Vagina (tissue), 2 donors: ENCODE measurements around the gene SLC17A9.

ENCODE experiments used
- POLR2A ChIP-seq, 2 donors: fragments of 450-650 bp; IDR thresholded peaks; one replicate each; pipeline ENCODE4 v1.6.1; 2017; ENCODE audit warnings: antibody characterized with exemption in 2 of 2, mild to moderate bottlenecking in 2 of 2, moderate library complexity in 2 of 2
- POLR2AphosphoS5 ChIP-seq, 2 donors: sonication (generic); formaldehyde crosslinking; IDR thresholded peaks; one replicate each; pipeline ENCODE4 v1.9.0; 2017; ENCODE audit warnings: antibody characterized with exemption in 2 of 2, mild to moderate bottlenecking in 2 of 2, low read depth in 1 of 2; ENCODE audit not compliant: insufficient read depth in 1 of 2
- TF ChIP-seq, protein P1 (sequence below), 3 experiments: fragments of 450-650 bp in 2 of 3; fragments of 200-600 bp in 1 of 3; sonication (generic) in 1 of 3; IDR thresholded peaks; one replicate each; pipeline ENCODE4 v1.5.1; 2017 to 2019; ENCODE audit warnings: antibody characterized with exemption in 3 of 3, mild to moderate bottlenecking in 2 of 3, moderate library complexity in 2 of 3

DNA sequence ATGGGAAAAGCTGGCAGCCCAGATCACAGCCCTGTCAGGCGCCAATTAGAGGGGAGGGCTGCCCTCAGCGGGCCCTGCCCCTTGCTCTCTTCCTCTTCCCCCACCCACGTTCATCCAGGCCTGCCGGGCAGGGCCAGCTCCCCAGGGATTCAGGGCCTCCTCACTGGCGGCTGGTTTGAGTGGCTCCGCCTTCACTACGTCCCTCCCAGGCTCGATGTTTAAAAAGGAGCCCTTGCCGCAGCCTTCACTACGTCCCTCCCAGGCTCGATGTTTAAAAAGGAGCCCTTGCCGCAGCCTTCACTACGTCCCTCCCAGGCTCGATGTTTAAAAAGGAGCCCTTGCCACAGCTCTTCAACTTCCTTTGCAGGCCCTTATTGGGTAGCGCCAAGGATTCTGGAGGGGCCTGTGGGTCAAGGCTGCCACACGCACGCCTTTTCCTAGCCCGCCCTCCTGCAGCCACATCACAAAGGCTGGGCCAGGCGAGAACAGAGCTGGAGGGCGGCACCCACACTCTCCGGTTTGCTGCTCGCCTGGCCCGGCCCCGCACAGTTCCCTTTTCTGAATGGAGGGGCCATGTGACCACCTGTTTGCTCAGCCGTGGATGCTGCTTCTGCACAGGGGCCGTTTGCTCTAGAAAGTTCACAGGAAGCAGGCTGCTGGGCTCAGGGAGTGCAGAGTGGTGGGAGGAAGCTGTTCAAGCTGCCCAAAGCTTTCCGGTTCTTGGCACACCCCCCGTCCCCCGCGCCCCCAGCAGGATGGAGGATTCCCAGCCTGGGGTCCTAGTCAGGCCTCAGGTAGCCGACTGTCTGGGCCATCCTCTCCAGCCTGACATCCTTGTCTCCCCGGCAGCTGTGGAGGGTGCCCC is 1.6 kb downstream of the SLC17A9 start:
- TF ChIP-seq POLR2AphosphoS5 (IDR thresholded peaks at IDR 0.05; ENCODE audit: insufficient read depth in 1 of 2, low read depth in 1 of 2) (peak in 1 of 2 donors; percentile 46), POLR2A (IDR thresholded peaks at IDR 0.05) (no peak)
- TF ChIP-seq, protein P1, sequence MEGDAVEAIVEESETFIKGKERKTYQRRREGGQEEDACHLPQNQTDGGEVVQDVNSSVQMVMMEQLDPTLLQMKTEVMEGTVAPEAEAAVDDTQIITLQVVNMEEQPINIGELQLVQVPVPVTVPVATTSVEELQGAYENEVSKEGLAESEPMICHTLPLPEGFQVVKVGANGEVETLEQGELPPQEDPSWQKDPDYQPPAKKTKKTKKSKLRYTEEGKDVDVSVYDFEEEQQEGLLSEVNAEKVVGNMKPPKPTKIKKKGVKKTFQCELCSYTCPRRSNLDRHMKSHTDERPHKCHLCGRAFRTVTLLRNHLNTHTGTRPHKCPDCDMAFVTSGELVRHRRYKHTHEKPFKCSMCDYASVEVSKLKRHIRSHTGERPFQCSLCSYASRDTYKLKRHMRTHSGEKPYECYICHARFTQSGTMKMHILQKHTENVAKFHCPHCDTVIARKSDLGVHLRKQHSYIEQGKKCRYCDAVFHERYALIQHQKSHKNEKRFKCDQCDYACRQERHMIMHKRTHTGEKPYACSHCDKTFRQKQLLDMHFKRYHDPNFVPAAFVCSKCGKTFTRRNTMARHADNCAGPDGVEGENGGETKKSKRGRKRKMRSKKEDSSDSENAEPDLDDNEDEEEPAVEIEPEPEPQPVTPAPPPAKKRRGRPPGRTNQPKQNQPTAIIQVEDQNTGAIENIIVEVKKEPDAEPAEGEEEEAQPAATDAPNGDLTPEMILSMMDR (IDR thresholded peaks at IDR 0.05): no peak
